ENCODE data around the gene CPEB4. TPM values are rescaled to one million over a fixed set of nuclear protein-coding genes. Genes with fewer than 3 reads are reported as not detected.

CPEB4 gene
- total RNA-seq, 4 donors from 2014 or later, result 42.1 to 58.7 (median 49.3) TPM

- no peak for TF ChIP-seq CTCF (IDR thresholded peaks at IDR 0.05; ENCODE audit: low read depth)
Measured at GRCh38 chr5:173846929-173847501, 41.1 kb upstream of the CPEB4 start.

- no peak for TF ChIP-seq CTCF (IDR thresholded peaks at IDR 0.05; ENCODE audit: low read depth)
Measured at GRCh38 chr5:173848986-173849596, 39.1 kb upstream of the CPEB4 start.

GRCh38 chr5:173849908-173850307 lies 38.2 kb upstream of the CPEB4 start:
- no peak for TF ChIP-seq CTCF (IDR thresholded peaks at IDR 0.05; ENCODE audit: low read depth)

- no peak for TF ChIP-seq CTCF (IDR thresholded peaks at IDR 0.05; ENCODE audit: low read depth)
Measured at GRCh38 chr5:173850659-173851058, 37.5 kb upstream of the CPEB4 start.

- TF ChIP-seq CTCF (IDR thresholded peaks at IDR 0.05; ENCODE audit: low read depth), result no peak
Measured at GRCh38 chr5:173851595-173852243, 36.4 kb upstream of the CPEB4 start.

- TF ChIP-seq CTCF (IDR thresholded peaks at IDR 0.05; ENCODE audit: low read depth), result no peak
Measured at GRCh38 chr5:173852790-173853359, 35.3 kb upstream of the CPEB4 start.
